NCI-H1105 (cell line): ENCODE measurements around the gene ENTREP1.
"Not testable (repeated sequence)": the region's sequence is repeated elsewhere in the genome, so short reads cannot be mapped to it uniquely, and the experiment has no call there.

Experiments
- DNase-seq: peaks from one replicate; lab custom pipeline; 2025; lab: John Stamatoyannopoulos, UW

Gene ENTREP1

DNA sequence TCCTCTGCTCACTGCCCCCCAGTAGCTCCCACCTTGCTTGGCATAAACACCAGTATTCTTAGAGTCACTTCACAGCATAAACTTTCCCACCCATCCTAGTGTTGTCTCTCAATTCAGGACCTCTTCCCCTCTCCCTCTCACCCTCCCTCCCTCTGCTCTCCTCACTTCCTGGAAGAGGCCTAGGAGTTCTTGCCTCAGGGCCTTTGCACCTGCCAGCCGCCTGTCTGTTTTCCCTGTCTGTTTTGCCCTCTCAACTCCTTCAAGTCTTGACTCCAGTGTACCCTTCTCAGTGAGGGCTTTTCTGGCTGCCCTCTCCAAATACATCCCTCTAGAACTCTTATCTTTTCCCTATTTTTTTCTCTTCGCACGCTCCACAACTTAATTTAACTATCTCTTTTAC lies 86.2 kb downstream of the ENTREP1 start:
- no peak for DNase-seq

- no peak for DNase-seq
These were observed 87.1 kb downstream of the ENTREP1 start for GRCh38 chr9:69411931-69412740.

DNA sequence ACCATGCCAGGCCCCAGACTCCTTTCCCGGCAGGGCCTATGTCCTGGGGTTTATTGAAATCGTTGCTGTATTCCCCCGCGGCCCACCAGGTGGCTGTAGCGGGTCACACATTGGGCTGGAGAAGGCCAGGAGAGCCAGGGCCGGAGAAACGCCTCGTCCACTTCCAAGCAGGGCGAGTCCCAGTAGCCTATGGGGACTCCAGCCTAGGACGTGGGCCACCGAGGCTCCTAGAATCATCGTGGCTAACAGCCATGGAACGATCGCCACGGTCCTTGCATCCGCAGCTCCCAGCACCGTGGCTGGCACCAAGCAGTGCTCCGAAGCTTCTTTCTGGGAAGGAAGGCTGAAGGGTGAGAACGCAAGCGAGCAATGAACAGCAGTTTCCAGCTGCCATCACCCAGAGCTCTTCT lies 87.7 kb downstream of the ENTREP1 start:
- DNase-seq, result no peak

DNA sequence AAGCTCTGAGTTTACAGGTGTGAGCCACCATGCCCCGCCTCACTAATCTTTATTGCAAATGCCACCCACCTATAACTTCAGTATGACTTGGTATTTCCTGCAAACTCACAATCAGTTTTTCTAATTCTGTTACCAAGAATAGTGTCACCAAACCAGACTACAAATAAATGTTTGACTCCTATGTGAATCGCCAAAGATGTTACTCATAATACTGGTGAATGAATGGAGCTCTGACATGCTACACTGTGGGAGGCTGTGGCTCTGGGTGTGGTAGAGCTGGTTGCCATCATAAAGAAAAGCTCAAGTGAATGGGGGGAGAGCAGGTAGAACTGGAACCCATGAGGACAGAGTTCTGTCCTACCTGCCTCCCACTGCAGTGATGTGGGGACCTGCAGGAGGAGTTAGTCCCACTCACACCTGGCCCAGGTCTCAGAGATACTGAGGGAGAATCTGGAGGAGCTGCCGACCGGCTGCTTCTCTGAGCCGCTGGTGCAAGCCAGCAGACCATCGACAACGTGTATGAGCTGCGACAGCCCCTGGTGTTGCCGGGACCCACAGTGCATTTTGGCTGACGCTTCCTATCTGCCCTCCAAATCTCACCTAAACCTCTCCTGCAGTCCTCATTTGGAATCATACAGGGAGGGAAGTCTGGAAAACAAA lies 95.7 kb downstream of the ENTREP1 start:
- no peak for DNase-seq

DNA sequence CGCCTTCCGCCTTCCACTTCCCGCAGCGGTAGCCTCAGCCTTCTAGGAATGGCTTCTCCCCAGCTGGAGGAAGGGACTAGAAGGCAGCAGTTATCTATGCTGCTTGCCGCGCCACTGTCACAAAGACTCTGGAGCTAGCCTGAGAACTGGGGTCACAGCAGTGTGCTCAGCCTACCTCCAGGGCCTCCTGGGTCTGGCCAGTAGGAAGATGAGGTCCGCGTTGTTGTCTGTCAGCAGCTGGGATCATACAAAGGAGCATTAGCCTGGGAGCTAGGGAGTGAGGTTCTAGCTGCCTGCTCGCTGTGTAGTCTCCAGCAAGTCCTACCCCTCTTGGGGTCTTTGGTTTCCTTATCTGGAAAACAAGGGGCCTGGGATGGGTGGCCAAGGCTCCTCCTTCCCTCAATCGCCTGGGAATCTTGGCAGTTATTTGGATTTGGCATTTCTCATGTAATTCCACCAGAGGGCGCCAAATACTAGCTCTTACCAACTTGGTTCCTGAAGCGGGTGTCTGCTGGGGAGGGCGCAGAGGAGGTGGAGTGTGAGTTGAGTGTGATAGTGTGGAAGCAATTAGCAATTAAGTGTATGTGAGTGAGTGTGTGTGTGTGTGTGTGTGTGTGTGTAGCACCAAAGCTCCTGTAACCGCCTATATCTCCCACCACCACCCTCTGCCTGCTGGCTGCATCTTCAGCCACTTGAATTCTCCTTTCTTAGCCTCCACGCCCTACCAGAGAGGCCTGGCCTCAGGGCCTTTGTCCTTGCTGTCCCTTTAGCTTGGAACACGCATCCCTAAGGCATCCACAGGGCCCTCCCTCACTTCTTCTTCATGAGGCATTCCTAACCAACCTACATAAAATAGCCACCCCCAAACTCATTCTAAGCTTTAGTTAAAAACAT lies 97.1 kb downstream of the ENTREP1 start:
- peak; percentile 71 for DNase-seq

- no peak for DNase-seq
These were observed 100.3 kb downstream of the ENTREP1 start for GRCh38 chr9:69425136-69425801.

DNA sequence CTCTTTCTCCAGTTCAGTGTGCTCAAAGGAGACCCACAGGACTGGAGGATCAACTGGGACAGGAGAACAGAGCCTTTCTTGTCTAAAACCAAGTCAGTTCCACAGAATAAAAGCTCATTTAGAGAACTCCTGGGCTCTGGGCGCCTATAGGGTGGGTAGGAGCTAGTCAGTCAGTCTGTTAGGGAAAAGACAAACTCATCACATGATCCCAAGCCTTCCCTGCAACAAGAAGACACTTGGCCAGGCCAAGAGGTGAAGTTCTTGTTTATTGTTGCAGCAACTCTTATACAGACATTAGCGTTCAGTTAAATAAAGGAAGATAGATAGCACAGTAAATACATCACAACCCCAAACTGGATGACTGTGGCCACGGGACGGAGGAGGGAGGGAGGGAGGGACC lies 102.3 kb downstream of the ENTREP1 start:
- no peak for DNase-seq

DNA sequence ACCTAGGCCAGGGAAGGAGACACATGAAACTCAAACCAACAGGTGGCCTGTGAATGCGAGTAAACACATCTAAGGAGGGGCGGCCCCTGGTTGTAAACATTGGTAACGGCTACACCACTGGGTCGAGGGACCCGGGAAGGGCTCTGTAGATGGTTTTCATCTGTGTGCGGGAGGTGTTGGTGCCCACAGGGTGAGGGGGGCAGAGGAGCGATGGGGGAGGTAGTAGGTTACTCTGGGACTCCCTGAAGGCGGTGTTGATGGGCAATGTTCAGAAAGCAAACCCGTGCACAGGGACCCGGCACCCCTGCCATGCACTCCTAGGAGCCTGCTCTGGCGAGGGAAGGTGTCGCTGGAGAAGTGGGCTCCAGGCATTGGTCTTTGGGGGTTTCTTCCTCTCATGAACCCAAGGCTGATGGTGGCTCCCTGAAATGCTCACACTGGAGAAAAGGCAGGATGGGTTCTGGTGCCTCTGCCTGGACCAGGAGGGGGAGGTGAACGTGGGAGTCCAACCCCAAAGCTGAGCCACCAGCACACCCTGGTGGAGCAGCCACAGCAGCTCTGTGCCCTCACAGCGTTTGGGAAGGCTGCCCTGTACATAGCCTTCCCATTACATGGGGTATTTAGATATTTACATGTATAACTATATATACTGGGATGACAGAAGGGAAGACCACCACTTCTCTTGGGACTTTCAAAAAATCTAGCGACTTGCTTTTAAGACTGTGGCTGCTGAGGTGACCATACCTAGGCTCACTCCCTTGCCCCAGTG lies 103.2 kb downstream of the ENTREP1 start:
- DNase-seq, result no peak

DNA sequence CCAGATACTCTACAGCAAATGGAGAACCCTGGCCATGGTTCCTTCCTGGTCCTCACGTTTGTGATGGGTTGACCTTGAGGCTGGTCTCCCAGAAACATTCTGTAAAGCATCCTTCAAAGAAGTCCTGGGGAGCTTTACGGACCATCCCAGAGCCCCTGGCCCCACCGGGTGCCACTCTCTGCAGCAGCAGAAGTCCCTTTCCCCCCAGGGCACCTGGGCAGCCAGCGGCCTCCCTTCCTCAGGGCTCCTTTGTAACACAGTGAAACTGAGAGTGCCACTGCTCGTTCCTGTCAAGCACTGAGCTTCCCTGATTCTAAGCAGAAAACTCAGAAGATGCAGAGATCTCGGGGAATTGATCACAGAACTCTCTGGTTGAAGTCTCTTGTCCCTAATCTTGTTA lies 104.3 kb downstream of the ENTREP1 start:
- DNase-seq, result no peak

DNA sequence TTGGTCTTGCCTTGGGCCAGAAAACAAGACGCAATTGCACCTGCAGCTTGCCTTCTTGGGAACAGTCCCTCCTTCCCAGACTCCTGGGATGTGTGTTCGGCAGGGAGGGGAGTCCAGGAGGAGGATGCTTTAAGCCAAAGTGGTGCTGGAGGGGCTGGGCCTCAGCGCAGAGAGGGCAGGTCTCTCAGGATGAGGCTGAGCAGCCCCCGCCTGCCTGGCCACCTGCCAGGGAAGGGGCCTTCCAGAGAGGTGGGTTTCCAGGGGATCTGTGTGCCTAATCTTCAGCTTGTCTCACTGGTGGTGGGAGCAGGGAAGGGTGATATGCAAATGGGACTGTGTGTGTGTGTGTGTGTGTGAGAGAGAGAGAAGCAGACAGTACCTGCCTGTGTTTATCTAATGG lies 105.2 kb downstream of the ENTREP1 start:
- no peak for DNase-seq

DNA sequence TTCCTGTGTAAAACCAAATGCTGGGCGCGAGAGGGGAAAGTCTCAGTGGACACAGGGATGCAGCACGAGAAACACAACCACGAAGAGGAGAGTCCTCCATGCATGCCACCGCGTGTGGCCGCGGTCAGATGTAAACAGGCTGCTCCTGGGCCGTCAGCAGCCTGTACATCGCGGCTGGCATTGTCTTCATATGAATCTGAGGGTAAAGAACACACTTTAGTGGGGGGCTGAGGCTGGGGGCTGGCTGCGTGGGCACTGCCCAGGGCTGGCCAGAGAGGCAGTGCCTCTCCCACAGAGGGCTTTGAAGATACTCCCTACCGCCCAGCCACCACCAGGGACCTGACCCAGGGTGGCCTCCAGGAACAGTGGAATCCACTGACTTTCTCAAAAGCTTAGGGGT lies 106.2 kb downstream of the ENTREP1 start:
- DNase-seq, result no peak

GRCh38 chr9:69431777-69432176 lies 106.8 kb downstream of the ENTREP1 start:
- DNase-seq, result no peak

DNA sequence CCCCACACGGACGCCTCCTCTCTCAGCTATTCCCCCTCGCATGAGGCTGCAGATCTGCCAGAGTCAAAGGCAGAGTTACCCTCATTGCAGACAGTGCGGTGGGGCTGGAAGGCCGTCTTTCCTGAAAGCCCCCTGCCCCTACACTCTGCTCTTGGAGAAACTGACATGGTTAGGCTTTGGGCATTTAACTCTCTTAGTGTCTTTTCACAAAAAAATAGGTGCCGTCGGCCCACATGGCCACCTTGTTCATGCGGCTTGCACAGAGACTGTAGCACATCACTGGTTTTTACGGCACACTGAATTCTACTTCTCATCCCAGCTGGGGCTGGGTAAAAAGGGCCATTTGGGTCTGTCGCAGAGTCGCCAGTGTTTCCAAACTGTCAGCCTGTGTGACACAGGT lies 107.6 kb downstream of the ENTREP1 start:
- DNase-seq, result no peak

GRCh38 chr9:69433392-69433791 lies 108.4 kb downstream of the ENTREP1 start:
- DNase-seq, result no peak

GRCh38 chr9:69433968-69434367 lies 109.0 kb downstream of the ENTREP1 start:
- DNase-seq, result no peak

DNA sequence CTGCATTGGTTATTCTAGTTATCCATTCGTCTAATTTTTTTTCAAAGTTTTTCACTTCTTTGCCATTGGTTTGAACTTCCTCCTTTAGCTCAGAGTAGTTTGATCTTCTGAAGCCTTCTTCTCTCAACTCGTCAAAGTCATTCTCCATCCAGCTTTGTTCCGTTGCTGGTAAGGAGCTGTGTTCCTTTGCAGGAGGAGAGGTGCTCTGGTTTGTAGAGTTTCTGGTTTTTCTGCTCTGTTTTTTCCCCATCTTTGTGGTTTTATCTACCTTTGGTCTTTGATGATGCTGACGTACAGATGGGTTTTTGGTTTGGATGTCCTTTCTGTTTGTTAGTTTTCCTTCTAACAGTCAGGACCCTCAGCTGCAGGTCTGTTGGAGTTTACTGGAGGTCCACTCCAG lies 114.6 kb downstream of the ENTREP1 start:
- DNase-seq, result not testable (repeated sequence)

DNA sequence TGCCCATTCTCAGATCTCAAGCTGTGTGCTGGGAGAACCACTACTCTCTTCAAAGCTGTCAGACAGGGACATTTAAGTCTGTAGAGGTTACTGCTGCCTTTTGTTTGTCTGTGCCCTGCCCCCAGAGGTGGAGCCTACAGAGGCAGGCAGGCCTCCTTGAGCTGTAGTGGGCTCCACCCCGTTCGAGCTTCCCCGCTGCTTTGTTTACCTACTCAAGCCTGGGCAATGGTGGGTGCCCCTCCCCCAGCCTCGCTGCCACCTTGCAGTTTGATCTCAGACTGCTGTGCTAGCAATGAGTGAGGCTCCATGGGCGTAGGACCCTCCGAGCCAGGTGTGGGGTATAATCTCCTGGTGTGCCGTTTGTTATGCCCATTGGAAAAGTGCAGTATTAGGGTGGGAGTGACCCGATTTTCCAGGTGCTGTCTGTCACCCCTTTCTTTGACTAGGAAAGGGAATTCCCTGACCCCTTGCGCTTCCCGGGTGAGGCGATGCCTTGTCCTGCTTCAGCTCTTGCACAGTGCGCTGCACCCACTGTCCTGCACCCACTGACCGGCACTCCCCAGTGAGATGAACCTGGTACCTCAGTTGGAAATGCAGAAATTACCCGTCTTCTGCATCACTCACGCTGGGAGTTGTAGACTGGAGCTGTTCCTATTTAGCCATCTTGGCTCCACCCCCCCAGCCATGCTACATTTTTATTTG lies 115.4 kb downstream of the ENTREP1 start:
- not testable (repeated sequence) for DNase-seq
